D341Med (cell line): Measurements from ENCODE around the gene DENND1A.
"Not testable (repeated sequence)": the region's sequence is repeated elsewhere in the genome, so short reads cannot be mapped to it uniquely, and the experiment has no call there.

Experiments used
- DNase-seq: peaks from one replicate; pipeline ENCODE4 v3.0.0; 2012; ENCODE audit warnings: low spot score

DENND1A gene

DNA sequence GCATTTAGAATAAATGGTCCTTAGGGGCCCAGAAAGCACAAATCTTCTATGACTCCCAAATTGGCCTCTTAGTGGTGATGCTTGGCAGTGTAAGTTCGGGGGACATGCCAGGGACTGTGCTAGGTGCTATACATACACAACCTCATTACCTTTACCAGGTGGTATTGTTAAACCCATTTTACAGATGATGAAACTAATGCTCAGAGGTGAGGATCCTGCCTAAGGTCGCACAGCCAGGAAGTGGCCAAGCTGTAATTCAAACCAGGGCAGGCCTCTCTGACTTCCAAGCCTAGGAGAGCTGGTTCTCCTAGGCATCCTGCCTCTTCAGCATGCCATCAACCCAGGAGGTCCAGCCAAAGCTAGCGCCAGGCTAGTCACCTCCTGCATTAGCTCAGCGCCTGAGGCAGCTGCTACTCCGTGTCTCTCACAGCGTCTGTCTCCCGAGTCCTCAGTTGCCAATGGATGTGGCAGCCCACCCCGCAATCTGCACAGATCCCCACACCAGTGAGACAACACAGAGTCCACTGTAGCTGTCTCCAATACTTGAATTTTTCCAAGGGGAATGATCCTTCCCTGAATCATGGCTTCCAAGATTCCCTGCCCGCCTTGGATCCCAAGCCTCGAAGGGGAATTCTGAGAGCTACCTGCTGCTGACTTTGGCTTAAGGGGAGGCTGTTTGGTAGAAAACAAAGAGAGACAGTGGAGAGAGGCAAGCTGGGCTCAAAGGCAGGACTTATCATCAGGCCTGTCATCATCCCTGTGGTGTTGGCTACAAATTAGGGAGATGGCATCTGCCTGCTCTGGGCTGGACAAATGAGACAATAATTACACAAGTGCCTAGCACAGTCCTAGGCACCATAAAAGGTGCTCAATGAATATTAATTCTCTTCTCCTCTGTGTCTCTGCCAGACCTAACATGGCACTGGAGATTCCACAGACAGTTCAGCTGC lies 521.3 kb downstream of the DENND1A start:
- DNase-seq = no peak

DNA sequence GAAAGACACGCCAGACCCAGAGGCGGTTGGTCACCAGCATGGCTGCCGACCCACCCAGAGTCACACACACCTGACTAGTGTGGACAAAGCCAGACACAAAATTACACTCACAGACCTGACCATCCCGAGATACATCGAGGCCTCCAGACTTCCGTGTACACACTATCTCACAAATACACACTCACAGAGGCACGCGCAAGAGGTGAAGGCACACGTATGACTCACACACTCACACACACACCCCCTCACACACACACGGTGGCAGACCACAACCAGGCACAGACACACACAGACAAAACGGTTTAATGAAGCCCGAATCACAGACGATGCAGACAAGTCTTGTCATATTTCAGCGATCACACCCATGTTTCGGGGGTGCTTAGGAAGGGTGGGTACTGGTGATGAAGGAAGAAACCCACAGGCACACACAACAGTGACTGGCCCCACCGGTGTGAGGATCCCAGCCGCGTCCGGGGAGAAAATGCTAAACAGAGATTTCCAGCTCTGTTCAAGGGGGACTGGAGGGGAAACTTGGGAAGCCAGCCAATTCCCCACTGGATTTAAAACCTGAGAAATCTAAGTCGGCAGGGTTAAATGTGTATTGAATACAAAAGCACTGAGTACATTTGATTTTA lies 522.6 kb downstream of the DENND1A start:
- DNase-seq = no peak

GRCh38 chr9:123406691-123407216 lies 523.2 kb downstream of the DENND1A start:
- DNase-seq = no peak

GRCh38 chr9:123406016-123406415 lies 523.9 kb downstream of the DENND1A start:
- DNase-seq = no peak

DNA sequence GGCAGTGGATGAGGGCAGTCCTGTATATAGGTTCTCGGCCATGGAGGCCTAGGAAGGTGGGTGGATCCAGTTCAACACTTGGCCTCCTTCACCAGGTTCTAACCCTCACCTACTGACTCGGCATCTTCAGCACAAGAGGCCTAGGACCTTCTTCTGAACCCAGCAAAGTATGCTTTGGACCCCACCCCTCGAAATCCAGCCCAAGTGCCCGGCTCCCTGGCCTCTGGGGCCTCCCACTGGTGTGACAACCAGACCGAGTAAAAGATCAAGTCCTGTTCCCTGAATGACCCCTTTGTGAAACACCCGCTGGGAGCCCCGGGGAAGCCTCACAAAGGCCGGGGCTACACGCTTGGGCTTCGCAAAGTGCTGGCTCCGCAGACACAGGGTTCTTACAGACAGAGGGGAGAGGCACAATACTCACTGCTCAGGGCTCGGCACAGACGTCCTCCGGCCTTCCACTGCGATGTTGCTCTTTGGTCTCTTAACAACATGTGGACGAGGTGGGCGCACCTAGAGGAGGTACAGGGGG lies 526.9 kb downstream of the DENND1A start:
- DNase-seq = no peak

GRCh38 chr9:123401879-123402513 lies 527.9 kb downstream of the DENND1A start:
- peak; percentile 77 for DNase-seq

DNA sequence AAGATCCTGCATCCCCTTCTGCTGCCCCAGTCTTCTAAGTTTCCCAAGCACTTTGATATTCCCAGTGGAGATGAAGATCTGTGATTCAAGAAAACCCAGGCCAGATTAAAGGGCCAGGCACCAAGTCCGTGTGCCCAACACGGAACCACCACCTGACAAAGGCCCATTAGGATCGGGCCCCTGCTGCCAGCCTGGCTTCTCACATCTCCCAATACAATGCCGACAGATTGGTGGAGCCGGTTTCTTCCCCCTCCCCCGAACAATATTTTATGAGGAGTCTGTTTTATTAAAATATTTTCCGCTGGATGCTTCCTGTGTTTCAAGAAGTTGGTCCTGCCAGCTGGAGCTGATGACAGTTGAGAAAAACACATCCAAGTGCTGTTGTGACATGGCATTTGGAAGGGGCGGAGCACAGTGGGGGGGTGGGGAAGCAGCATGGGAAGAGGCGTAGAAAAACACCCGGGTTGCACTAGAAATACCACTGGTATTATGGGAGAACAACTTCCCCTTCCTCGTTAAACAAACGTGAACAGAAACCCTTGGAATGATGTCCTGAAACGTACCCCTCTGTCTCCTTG lies 528.9 kb downstream of the DENND1A start:
- DNase-seq = no peak

- peak; percentile 66 for DNase-seq
Measured at GRCh38 chr9:123399803-123400378, 530.0 kb downstream of the DENND1A start.

DNA sequence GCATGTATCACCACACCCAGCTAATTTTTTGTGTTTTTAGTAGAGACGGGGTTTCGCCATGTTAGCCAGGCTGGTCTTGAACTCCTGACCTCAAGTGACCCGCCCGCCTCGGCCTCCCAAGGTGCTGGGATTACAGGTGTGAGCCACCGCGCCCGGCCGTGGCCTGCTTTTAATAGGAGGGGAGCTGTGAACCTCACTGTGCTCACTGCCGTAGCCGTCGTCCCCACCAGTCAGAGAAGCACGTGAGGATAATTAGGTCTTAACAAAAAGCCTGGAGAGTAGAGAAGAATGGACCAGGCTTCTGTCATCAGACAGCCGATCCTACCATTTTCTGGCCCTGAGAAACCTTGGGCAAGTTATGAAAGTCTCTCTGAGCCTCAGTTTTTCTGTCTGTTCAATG lies 531.0 kb downstream of the DENND1A start:
- DNase-seq = not testable (repeated sequence)

GRCh38 chr9:123397975-123398374 lies 532.0 kb downstream of the DENND1A start:
- peak; percentile 54 for DNase-seq

DNA sequence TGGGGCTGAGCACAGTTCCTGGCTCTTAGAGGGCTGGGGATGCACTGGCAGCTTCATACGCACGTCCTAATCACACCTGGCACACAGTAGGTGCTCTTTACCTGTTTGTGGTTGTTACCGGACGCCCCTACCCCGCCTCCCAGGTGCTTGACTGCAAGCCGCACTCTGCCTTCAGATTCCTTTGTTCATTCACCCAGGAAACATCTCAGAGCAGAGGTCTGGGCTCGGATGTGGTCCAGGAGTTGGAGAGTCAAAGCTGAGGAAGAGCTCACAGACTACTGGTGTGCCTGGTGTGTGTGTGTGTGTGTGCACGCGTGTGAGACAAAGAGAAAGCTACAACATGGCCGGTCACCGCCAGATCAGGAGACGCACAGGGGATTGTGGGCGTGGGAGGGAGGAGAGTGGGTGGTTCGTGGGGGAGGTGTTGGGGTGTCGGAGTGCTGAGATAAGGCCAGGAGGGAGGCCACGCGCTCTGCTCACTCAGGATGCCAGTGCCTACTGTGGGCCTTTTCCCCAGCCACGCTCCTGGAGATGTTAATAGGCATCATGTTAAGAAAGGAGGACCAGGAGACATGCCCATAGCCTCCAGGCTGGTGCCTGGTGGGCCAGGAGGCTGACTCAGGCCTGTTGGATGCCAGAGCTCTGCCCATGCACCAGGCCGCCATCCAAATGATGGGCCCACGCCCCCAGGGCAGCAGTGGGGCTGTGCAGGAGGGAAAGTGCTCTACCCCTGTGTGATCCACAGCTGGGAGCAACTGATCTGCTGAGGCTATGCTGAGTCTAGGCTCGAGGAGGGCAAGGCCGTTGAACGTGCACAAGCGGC lies 534.0 kb downstream of the DENND1A start:
- no peak for DNase-seq

DNA sequence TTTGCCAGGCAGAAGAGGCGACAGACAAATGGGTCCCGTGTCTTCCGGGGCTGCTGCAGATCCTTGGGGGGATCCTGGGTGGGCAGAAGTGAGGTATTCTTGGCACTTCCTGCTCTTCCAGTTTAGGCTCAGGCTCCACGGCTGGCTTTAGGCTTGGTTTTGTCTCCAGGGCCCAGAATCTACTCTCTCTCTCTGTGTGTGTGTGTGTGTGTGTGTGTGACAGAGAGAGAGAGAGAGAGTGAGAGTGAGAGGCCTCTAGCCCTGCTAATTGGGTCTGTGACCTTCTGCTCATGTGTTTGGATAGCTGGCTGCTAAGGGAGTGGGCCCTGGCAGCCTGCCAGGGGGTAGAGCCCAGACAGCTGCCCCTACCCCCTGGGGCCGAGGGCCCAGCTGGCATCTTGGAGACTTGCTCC lies 534.6 kb downstream of the DENND1A start:
- peak; percentile 86 for DNase-seq

GRCh38 chr9:123394291-123395235 lies 535.4 kb downstream of the DENND1A start:
- no peak for DNase-seq

DNA sequence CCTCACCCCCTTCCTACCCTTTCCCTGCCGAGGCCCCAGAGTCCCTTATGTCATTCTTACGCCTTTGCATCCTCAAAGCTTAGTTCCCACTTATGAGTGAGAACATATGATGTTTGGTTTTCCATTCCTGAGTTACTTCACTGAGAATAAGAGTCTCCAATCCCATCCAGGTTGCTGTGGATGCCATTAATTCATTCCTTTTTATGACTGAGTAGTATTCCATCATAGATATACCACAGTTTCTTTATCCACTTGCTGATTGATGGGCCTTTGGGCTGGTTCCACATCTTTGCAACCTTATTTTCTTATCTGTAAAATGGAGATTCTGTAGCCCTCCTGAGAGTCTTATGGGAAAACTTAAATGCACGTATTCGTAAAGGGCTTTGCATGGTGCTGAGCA lies 537.1 kb downstream of the DENND1A start:
- DNase-seq = no peak

GRCh38 chr9:123391946-123392345 lies 538.0 kb downstream of the DENND1A start:
- no peak for DNase-seq

- DNase-seq = no peak
Measured at GRCh38 chr9:123391233-123391632, 538.7 kb downstream of the DENND1A start.

DNA sequence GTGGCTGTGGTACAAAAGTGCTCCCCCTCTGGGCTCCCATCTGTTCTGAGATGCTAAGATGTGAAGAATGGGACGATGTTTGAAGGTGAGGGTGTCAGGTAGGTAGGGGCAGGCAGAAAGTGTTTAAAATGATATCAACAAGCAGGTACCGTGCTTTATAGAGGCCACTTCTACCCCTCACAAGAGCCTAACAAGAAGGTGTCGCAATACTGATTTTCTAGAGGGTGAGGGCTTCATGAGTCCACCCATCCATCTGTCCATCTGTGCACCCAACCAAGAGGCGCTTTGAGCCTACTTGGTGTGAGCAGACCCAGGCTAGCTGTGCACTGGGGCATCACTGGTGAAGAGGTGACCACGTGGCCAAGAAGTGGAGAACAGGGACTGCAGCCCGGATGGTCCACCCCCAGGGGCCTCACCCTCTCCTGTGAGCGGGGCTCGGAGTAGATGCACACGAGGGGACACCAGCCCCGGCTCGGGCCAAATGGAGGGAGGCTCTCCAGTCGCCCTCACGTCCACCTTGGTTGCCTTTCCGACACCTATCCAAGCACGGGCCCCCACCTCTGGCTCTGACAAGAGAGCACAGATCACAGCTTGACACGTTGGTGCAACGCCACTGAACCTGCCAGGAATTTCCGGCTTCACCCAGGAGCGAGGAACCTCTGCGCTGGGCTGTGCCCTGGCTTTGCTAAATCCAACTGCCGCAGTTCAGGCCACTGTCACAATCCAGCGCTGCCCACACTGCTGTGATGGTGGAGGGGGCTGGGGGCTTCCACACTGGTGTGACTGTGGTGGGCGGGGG lies 539.4 kb downstream of the DENND1A start:
- DNase-seq = no peak

DNA sequence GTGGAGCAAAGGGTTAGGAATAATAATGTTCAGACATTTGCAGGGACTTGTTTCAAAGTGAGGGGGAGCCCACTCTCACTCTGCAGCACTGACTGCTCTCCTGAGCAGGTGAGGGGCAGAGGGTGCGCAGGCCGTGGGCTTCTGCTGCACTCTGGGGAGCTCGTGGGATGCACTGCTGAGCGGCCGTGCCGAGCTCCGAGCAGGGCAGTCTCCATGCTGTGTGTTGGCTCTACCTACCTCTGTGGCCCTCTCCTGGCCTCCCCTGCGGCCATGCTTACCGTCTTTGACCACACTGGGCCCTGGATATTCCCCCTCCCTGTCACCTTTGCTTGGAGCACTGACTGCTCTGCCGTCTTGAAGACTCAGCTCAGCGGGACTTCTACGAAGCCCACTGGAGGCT lies 540.2 kb downstream of the DENND1A start:
- DNase-seq = no peak

DNA sequence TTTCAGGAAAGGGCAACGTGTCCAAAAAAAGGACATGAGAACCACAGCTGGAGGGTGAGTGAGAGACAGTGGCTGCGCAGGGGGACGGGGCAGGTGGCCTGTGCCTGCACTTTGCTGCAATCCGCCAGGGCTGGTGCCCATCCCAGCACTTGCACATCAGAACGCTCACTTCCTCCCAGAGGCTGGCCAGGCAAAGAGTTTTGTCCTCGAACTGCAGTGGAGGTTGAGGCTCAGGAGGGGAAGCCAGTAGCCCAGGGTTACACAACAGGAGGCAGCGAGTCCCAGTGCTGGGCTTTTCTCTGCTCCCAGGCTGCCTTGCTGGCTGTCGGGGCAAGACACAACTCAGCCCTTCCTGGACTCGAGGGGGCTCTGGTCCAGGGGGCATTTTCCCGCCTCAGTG lies 540.9 kb downstream of the DENND1A start:
- DNase-seq = no peak
